IMR-90 (cell line): ENCODE measurements around the gene GABBR2.

Source experiments
- CEBPB ChIP-seq: IDR thresholded peaks from 2 replicates; pipeline ENCODE4 v1.6.1; 2012; ENCODE audit warnings: low read depth, low read length, improper control_type of control experiment
- CHD1 ChIP-seq: IDR thresholded peaks from 2 replicates; pipeline ENCODE4 v1.6.1; 2012; ENCODE audit warnings: low read depth, low read length, improper control_type of control experiment
- FOS ChIP-seq: fragments of 150-350 bp; IDR thresholded peaks from 2 replicates; pipeline ENCODE4 v1.6.1; 2016; ENCODE audit warnings: low read depth, low read length
- MAFK ChIP-seq: IDR thresholded peaks from 2 replicates; pipeline ENCODE4 v1.6.1; 2012; ENCODE audit warnings: low read depth, low read length, improper control_type of control experiment
- MAZ ChIP-seq: IDR thresholded peaks from 2 replicates; pipeline ENCODE4 v1.6.1; 2012; ENCODE audit warnings: low read depth, mild to moderate bottlenecking, low read length, improper control_type of control experiment, moderate library complexity, borderline replicate concordance
- MXI1 ChIP-seq: IDR thresholded peaks from 2 replicates; pipeline ENCODE4 v1.6.1; 2012; ENCODE audit warnings: low read depth, mild to moderate bottlenecking, low read length, moderate library complexity, borderline replicate concordance
- POLR2A ChIP-seq: IDR thresholded peaks from 2 replicates; pipeline ENCODE4 v1.6.1; 2012; ENCODE audit warnings: mild to moderate bottlenecking, low read depth, low read length
- RAD21 ChIP-seq: IDR thresholded peaks from 2 replicates; pipeline ENCODE4 v1.6.1; 2012; ENCODE audit warnings: low read length, improper control_type of control experiment
- RFX5 ChIP-seq: IDR thresholded peaks from 2 replicates; pipeline ENCODE4 v1.8.0; 2012; ENCODE audit warnings: low read depth, mild to moderate bottlenecking, low read length, moderate library complexity
- SMC3 ChIP-seq: fragments of 150-350 bp; IDR thresholded peaks from 2 replicates; pipeline ENCODE4 v1.6.1; 2016; ENCODE audit warnings: low read depth, mild to moderate bottlenecking, antibody characterized with exemption, low read length, moderate library complexity
- TF ChIP-seq, protein P1 (sequence below): conservative IDR thresholded peaks from 2 replicates; pipeline ENCODE4 v1.5.1; 2012; ENCODE audit warnings: mild to moderate bottlenecking, low read depth, low read length, improper control_type of control experiment
- TF ChIP-seq, protein P2 (sequence below): fragments of 150-350 bp; IDR thresholded peaks from 2 replicates; pipeline ENCODE4 v1.6.1; 2017; ENCODE audit warnings: mild to moderate bottlenecking, antibody characterized with exemption, low read length, low read depth
- TF ChIP-seq, protein P3 (sequence below): fragments of 150-350 bp; IDR thresholded peaks from 2 replicates; pipeline ENCODE4 v1.6.1; 2016; ENCODE audit warnings: low read depth, mild to moderate bottlenecking, low read length, moderate library complexity, borderline replicate concordance

DNA sequence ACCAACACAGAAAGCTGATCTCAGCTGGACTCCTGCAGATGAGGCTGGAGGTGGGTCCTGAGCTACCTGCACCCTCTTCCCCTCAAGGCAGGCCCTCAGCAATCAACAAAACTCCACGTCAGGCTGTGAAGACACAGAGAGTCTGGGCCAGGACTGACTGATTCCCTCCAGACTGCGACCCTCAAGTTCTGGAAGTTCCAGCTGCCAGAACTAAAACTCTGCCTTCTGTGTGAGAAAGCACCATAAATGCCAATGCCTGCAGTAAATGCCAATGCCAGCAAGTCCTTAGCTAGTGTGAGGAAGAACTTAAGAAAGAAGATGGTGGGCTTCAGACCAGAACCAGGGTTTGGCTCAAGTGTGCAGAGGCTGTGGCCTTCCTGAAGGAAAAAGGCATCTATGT, 42.5 kb upstream of the GABBR2 start:
- TF ChIP-seq SMC3 (no peak), POLR2A (no peak), MAZ (no peak), FOS (no peak), RAD21 (no peak), MXI1 (no peak), RFX5 (no peak), CEBPB (no peak), CHD1 (no peak), MAFK (no peak)
- TF ChIP-seq, protein P1, sequence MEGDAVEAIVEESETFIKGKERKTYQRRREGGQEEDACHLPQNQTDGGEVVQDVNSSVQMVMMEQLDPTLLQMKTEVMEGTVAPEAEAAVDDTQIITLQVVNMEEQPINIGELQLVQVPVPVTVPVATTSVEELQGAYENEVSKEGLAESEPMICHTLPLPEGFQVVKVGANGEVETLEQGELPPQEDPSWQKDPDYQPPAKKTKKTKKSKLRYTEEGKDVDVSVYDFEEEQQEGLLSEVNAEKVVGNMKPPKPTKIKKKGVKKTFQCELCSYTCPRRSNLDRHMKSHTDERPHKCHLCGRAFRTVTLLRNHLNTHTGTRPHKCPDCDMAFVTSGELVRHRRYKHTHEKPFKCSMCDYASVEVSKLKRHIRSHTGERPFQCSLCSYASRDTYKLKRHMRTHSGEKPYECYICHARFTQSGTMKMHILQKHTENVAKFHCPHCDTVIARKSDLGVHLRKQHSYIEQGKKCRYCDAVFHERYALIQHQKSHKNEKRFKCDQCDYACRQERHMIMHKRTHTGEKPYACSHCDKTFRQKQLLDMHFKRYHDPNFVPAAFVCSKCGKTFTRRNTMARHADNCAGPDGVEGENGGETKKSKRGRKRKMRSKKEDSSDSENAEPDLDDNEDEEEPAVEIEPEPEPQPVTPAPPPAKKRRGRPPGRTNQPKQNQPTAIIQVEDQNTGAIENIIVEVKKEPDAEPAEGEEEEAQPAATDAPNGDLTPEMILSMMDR = no peak
- TF ChIP-seq, protein P2, sequence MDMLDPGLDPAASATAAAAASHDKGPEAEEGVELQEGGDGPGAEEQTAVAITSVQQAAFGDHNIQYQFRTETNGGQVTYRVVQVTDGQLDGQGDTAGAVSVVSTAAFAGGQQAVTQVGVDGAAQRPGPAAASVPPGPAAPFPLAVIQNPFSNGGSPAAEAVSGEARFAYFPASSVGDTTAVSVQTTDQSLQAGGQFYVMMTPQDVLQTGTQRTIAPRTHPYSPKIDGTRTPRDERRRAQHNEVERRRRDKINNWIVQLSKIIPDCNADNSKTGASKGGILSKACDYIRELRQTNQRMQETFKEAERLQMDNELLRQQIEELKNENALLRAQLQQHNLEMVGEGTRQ = no peak
- TF ChIP-seq, protein P3, sequence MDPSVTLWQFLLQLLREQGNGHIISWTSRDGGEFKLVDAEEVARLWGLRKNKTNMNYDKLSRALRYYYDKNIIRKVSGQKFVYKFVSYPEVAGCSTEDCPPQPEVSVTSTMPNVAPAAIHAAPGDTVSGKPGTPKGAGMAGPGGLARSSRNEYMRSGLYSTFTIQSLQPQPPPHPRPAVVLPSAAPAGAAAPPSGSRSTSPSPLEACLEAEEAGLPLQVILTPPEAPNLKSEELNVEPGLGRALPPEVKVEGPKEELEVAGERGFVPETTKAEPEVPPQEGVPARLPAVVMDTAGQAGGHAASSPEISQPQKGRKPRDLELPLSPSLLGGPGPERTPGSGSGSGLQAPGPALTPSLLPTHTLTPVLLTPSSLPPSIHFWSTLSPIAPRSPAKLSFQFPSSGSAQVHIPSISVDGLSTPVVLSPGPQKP = no peak
